NCI-H345 treated with DMSO at 0.1 percent for 48 hours (cell line): ENCODE measurements around the gene ZC3H12D.

ENCODE experiments used
- DNase-seq: peaks from one replicate; lab custom pipeline; 2025; ENCODE audit not compliant: unreplicated experiment; lab: John Stamatoyannopoulos, UW

ZC3H12D gene

DNA sequence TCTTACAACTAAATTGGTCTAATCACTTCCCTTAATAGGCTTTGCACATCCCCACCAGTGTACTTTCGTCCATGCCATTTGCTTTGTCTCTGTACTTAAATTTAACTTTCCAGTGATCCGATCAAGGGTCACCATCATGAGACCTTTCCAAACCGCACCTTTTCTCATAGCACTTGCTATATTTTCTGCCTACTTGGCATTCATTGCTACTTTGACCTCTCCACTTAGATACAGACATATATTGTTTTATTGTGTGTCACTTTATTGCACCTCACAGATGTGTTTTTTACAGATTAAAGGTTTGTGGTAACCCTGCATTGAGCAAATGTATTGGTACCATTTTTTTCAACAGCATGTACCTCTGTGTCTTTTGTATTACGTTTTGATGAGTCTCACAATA is 70.0 kb downstream of the ZC3H12D start:
- no peak for DNase-seq

GRCh38 chr6:149414009-149414408 is 70.8 kb downstream of the ZC3H12D start:
- DNase-seq, result no peak

- no peak for DNase-seq
These were observed 74.3 kb downstream of the ZC3H12D start for GRCh38 chr6:149410557-149410956.

GRCh38 chr6:149409617-149410016 is 75.2 kb downstream of the ZC3H12D start:
- no peak for DNase-seq

- no peak for DNase-seq
These were observed 78.7 kb downstream of the ZC3H12D start for GRCh38 chr6:149405823-149406765.

DNA sequence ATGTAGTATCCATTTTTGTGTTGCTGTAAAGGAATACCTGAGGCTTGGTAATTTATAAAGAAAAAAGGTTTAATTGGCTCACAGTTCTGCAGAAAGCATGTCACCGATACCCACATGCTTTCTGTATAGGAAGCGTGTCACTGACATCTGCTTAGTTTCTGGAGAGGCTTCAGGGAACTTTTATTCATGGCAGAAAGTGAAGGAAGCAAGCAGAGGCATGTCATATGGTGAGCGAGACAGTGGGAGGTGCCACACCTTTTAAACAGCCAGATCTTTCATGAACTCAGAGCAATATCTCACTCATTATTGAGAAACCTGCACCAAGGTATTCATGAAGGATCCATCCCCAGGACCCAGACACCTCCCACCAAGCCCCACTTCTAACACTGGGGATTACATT is 81.3 kb downstream of the ZC3H12D start:
- no peak for DNase-seq

DNA sequence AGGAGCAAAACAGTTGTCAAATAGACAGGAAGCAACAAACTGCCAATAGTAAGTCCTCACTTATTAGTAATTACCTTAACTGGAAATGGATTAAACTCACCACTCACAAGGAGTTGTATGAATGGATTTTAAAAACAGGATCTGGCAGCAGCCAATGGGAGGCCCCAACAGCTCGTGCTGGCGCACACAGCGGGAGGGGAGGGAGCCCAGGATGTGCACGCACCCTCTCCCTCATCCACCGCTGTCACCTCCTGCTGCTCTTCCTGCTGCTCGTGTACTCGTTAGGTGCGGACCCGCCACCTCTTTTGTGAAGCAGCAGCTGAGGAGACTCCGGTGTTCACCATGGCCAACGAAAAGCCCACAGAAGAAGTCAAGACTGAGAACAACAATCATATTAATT is 84.8 kb downstream of the ZC3H12D start, which contains the start of gene SUMO4:
TSS of gene SUMO4 (plus strand) at position 213 of the 400 bp plus-strand sequence. CDS start at position 343, 130 bp downstream.
- DNase-seq, result no peak

GRCh38 chr6:149397384-149397783 is 87.4 kb downstream of the ZC3H12D start:
- no peak for DNase-seq
